ENCODE results near the gene SNRPA.

DNA sequence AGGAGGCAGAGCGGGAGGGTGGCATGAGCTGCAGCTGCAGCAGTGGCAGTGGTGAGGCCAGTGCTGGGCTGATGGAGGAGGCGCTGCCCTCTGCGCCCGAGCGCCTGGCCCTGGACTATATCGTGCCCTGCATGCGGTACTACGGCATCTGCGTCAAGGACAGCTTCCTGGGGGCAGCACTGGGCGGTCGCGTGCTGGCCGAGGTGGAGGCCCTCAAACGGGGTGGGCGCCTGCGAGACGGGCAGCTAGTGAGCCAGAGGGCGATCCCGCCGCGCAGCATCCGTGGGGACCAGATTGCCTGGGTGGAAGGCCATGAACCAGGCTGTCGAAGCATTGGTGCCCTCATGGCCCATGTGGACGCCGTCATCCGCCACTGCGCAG is 50.0 kb downstream of the SNRPA start:
- no peak for TF ChIP-seq GATA2 (IDR thresholded peaks at IDR 0.05; ENCODE audit: low read depth, low read length)
- no peak for TF ChIP-seq GATA3 (IDR thresholded peaks at IDR 0.05; ENCODE audit: low read depth, low read length)

Data from SH-SY5Y (cell line).